Measurements from ENCODE around the gene MYBPH.

GRCh38 chr1:203121186-203122015 lies 54.2 kb downstream of the MYBPH start:
- TF ChIP-seq, protein P1, sequence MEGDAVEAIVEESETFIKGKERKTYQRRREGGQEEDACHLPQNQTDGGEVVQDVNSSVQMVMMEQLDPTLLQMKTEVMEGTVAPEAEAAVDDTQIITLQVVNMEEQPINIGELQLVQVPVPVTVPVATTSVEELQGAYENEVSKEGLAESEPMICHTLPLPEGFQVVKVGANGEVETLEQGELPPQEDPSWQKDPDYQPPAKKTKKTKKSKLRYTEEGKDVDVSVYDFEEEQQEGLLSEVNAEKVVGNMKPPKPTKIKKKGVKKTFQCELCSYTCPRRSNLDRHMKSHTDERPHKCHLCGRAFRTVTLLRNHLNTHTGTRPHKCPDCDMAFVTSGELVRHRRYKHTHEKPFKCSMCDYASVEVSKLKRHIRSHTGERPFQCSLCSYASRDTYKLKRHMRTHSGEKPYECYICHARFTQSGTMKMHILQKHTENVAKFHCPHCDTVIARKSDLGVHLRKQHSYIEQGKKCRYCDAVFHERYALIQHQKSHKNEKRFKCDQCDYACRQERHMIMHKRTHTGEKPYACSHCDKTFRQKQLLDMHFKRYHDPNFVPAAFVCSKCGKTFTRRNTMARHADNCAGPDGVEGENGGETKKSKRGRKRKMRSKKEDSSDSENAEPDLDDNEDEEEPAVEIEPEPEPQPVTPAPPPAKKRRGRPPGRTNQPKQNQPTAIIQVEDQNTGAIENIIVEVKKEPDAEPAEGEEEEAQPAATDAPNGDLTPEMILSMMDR (IDR thresholded peaks at IDR 0.05): no peak
- no peak for TF ChIP-seq POLR2A (IDR thresholded peaks at IDR 0.05)
- TF ChIP-seq EP300 (IDR thresholded peaks at IDR 0.05): no peak
